ENCODE data around the gene ZCWPW1.
"Not testable (repeated sequence)": the region's sequence is repeated elsewhere in the genome, so short reads cannot be mapped to it uniquely, and the experiment has no call there.

The ZCWPW1 gene

GRCh38 chr7:100456562-100456961, 28.1 kb upstream of the ZCWPW1 start:
- no peak for DNase-seq (ENCODE audit: low read depth)

GRCh38 chr7:100455206-100455605, 26.7 kb upstream of the ZCWPW1 start:
- no peak for DNase-seq (ENCODE audit: low read depth)

GRCh38 chr7:100453854-100454253, 25.4 kb upstream of the ZCWPW1 start:
- not testable (repeated sequence) for DNase-seq (ENCODE audit: low read depth)

- no peak for DNase-seq (ENCODE audit: low read depth)
Measured at GRCh38 chr7:100452513-100452912, 24.0 kb upstream of the ZCWPW1 start.

- no peak for DNase-seq (ENCODE audit: low read depth)
Measured at GRCh38 chr7:100449190-100449795, 20.8 kb upstream of the ZCWPW1 start.

GRCh38 chr7:100447363-100447762, 18.9 kb upstream of the ZCWPW1 start:
- not testable (repeated sequence) for DNase-seq (ENCODE audit: low read depth)

GRCh38 chr7:100446040-100446439, 17.5 kb upstream of the ZCWPW1 start:
- DNase-seq (ENCODE audit: low read depth) = no peak

GRCh38 chr7:100444311-100445278, 16.1 kb upstream of the ZCWPW1 start:
- no peak for DNase-seq (ENCODE audit: low read depth)

- no peak for DNase-seq (ENCODE audit: low read depth)
Measured at GRCh38 chr7:100443096-100443840, 14.8 kb upstream of the ZCWPW1 start.

- no peak for DNase-seq (ENCODE audit: low read depth)
Measured at GRCh38 chr7:100441641-100442535, 13.4 kb upstream of the ZCWPW1 start.

GRCh38 chr7:100439244-100439643, 10.7 kb upstream of the ZCWPW1 start:
- DNase-seq (ENCODE audit: low read depth) = not testable (repeated sequence)

- DNase-seq (ENCODE audit: low read depth) = not testable (repeated sequence)
Measured at GRCh38 chr7:100438731-100439130, 10.2 kb upstream of the ZCWPW1 start.

GRCh38 chr7:100438172-100438571, 9.7 kb upstream of the ZCWPW1 start:
- DNase-seq (ENCODE audit: low read depth) = no peak

GRCh38 chr7:100437150-100438100, 8.9 kb upstream of the ZCWPW1 start:
- DNase-seq (ENCODE audit: low read depth) = no peak

GRCh38 chr7:100435401-100436304, 7.2 kb upstream of the ZCWPW1 start:
- DNase-seq (ENCODE audit: low read depth) = no peak

- no peak for DNase-seq (ENCODE audit: low read depth)
Measured at GRCh38 chr7:100434297-100435144, 6.0 kb upstream of the ZCWPW1 start.

- DNase-seq (ENCODE audit: low read depth) = no peak
Measured at GRCh38 chr7:100433592-100434296, 5.2 kb upstream of the ZCWPW1 start.

GRCh38 chr7:100433276-100433591, 4.7 kb upstream of the ZCWPW1 start:
- DNase-seq (ENCODE audit: low read depth) = no peak
